Hepatocyte (in vitro differentiated cells): ENCODE measurements around the gene AKT1. TPM values are rescaled to one million over a fixed set of nuclear protein-coding genes. Genes with fewer than 3 reads are reported as not detected.

Experiments used
- DNase-seq: peaks from one replicate; pipeline ENCODE4 v3.0.0-alpha.2; 2016; ENCODE audit warnings: low spot score
- H2AFZ ChIP-seq: fragments of 200-600 bp; sonication (generic); 2 replicates; pipeline ENCODE4 v1.6.0; 2016; ENCODE audit warnings: antibody characterized with exemption, mild to moderate bottlenecking
- H3K27ac ChIP-seq: fragments of 200-600 bp; sonication (generic); 2 replicates; pipeline ENCODE4 v1.5.1; 2016; ENCODE audit warnings: mild to moderate bottlenecking
- H3K27me3 ChIP-seq: fragments of 200-600 bp; sonication (generic); 2 replicates; pipeline ENCODE4 v1.6.1; 2016
- H3K36me3 ChIP-seq: fragments of 200-600 bp; sonication (generic); replicated peaks from 2 replicates; pipeline ENCODE4 v1.5.1; 2016; ENCODE audit warnings: low read depth; ENCODE audit not compliant: insufficient read depth
- H3K4me1 ChIP-seq: fragments of 200-600 bp; sonication (generic); 2 replicates; pipeline ENCODE4 v1.5.1; 2016; ENCODE audit warnings: mild to moderate bottlenecking, moderate library complexity; ENCODE audit not compliant: insufficient read depth
- H3K4me2 ChIP-seq: fragments of 200-600 bp; sonication (generic); 2 replicates; pipeline ENCODE4 v1.6.0; 2016
- H3K4me3 ChIP-seq: fragments of 200-600 bp; sonication (generic); 2 replicates; pipeline ENCODE4 v1.5.1; 2016; ENCODE audit warnings: mild to moderate bottlenecking
- H3K79me2 ChIP-seq: fragments of 200-600 bp; sonication (generic); 2 replicates; pipeline ENCODE4 v1.6.0; 2017; ENCODE audit warnings: mild to moderate bottlenecking
- H3K9me2 ChIP-seq: fragments of 200-600 bp; sonication (generic); replicated peaks from 2 replicates; pipeline ENCODE4 v1.6.0; 2017; ENCODE audit warnings: mild to moderate bottlenecking; ENCODE audit not compliant: insufficient read depth
- H3K9me3 ChIP-seq: fragments of 200-600 bp; sonication (generic); 2 replicates; pipeline ENCODE4 v1.5.1; 2016; ENCODE audit warnings: low read depth, mild to moderate bottlenecking
- H4K20me1 ChIP-seq: fragments of 200-600 bp; sonication (generic); 2 replicates; pipeline ENCODE4 v1.6.0; 2016; ENCODE audit warnings: mild to moderate bottlenecking; ENCODE audit not compliant: insufficient read depth, poor library complexity, severe bottlenecking
- EZH2 ChIP-seq: fragments of 200-600 bp; sonication (generic); IDR thresholded peaks from 2 replicates; pipeline ENCODE4 v1.6.1; 2016; ENCODE audit warnings: antibody characterized with exemption, mild to moderate bottlenecking, borderline replicate concordance
- EZH2phosphoT487 ChIP-seq: fragments of 200-600 bp; sonication (generic); IDR thresholded peaks from one replicate; pipeline ENCODE4 v1.6.1; 2018; ENCODE audit warnings: antibody characterized with exemption, mild to moderate bottlenecking, low read depth, moderate library complexity; ENCODE audit not compliant: unreplicated experiment, severe bottlenecking
- WGBS: methylation state at CpG from one replicate; pipeline ENCODE4 v1.1.6; 2016; ENCODE audit warnings: low lambda C conversion rate; ENCODE audit errors: missing lambda C conversion rate; 5-methylcytosine and 5-hydroxymethylcytosine counted together
- polyA plus RNA-seq: library from polyadenylated mRNA; unstranded; fragments of >200 nt; fragmentation: Nextera tagmentation; extraction: Ambion mirVana; gene quantifications from 2 replicates; pipeline ENCODE4 v1.2.1, GENCODE V29; 2016
- total RNA-seq: library from RNA; depleted of rRNA; stranded (reverse); fragments of >200 nt; gene quantifications from 2 replicates; pipeline ENCODE4 v1.2.3, GENCODE V29; 2014
- TF ChIP-seq, protein P1 (sequence below): fragments of 200-600 bp; sonication (generic); IDR thresholded peaks from 2 replicates; pipeline ENCODE4 v1.5.1; 2016; ENCODE audit warnings: antibody characterized with exemption, mild to moderate bottlenecking; ENCODE audit not compliant: poor library complexity

AKT1 gene
- total and polyA plus RNA-seq, 2 experiments from 2014 or later = 124 to 159 TPM

DNA sequence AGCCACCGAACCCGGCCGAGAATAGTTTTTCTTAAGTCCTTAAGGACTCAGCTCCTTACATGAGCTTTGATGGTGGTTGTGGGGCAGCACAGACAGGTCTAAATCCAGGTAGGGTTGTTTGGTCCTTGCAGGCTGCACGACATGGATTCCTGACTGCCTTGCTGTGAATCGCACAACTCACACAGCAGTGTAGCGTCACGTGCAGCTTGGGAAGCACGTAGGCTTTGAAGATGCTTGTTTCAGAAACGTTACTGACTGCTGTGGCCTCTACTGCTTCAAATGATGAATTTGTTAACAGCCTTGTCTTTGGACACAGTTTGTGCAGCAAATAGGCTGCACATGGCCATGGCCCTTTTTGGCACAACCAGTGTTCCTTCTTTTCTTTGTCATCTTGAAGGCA, 35.2 kb upstream of the AKT1 start:
- H3K4me1 ChIP-seq = peaks cover 5% of the 10 kb centered on the region

DNA sequence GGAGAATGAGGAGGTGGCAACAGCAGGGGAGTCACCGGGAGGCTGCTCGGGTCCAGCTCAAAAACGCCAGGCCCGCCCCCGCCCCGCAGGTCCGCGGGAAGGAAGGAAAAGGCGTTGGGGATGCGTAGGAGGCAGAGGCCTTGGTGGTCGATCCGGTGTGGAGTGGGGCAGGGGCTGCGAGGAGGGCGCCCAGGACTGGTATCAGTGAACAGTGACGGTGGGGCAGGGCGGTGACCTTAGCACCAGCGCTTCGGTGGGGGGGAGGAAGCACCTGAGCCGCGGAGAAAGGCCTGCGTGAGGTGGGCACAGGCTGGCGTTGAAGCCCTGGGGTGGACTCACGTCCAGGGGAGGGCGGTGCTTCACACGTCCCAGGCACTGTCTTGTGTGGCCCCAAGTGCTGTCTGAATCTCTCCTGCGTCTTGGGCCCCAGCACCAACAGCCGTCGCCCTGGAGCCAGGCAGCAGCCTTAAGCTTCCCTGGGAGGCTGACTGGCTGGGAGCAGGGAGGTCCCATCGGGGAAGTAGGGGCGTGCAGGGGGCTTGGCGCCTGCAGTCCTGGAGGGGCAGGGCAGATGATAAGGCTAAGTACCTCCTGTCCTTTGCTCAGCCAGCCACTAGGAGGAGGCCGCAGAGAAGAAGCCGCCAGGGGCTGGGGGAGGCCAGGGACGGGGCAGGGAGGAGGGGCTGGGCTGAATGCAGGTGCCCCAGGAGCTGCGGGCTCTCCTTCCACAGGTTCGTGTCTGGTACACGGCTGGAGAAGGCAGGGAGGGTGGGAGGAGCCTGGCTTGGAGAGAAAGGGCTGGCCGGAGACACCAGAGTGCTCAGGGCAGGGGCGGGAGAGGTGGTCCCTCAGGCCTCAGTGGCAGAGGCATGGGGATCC, 31.9 kb upstream of the AKT1 start:
- peak overlapping the region; percentile 87 for H3K27ac ChIP-seq

More for the DNA sequence above, 35.2 kb upstream of the AKT1 start:
- no peak overlapping the region for H3K4me3 ChIP-seq
- WGBS = 76% methylated on average over 9 of the region's 9 CpGs
- no peaks in the 10 kb centered on the region for H3K36me3 ChIP-seq
- H3K4me2 ChIP-seq = no peak overlapping the region
- H3K79me2 ChIP-seq = no peaks in the 10 kb centered on the region
- TF ChIP-seq, protein P1, sequence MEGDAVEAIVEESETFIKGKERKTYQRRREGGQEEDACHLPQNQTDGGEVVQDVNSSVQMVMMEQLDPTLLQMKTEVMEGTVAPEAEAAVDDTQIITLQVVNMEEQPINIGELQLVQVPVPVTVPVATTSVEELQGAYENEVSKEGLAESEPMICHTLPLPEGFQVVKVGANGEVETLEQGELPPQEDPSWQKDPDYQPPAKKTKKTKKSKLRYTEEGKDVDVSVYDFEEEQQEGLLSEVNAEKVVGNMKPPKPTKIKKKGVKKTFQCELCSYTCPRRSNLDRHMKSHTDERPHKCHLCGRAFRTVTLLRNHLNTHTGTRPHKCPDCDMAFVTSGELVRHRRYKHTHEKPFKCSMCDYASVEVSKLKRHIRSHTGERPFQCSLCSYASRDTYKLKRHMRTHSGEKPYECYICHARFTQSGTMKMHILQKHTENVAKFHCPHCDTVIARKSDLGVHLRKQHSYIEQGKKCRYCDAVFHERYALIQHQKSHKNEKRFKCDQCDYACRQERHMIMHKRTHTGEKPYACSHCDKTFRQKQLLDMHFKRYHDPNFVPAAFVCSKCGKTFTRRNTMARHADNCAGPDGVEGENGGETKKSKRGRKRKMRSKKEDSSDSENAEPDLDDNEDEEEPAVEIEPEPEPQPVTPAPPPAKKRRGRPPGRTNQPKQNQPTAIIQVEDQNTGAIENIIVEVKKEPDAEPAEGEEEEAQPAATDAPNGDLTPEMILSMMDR = no peak
- no peaks in the 10 kb centered on the region for H3K9me3 ChIP-seq
- H3K27ac ChIP-seq = no peak overlapping the region
- no peaks in the 10 kb centered on the region for H3K27me3 ChIP-seq
- no peak overlapping the region for H2AFZ ChIP-seq
- no peaks in the 10 kb centered on the region for H3K9me2 ChIP-seq
- no peak for DNase-seq
- H4K20me1 ChIP-seq = no peaks in the 10 kb centered on the region

DNA sequence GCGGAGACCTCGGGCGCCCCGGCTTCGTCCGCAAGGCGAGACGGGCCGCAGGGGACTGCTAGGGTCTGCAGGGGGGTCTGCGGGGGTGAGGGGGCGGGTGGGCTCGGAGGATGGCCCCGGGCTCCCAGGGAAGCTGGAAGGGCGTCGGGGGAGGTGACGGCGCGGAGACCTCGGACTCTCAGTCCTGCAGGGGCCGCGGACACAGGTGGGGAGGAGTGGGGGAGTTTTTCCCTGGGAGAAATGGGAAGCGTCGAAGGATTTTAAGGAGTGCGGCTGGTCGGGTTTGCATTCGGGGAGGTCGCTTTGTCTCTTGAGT, 31.3 kb upstream of the AKT1 start:
- Histone ChIP-seq H3K9me2 (no peaks in the 10 kb centered on the region), H3K36me3 (no peaks in the 10 kb centered on the region), H3K79me2 (no peaks in the 10 kb centered on the region), H4K20me1 (no peaks in the 10 kb centered on the region), H2AFZ (peak overlapping the region; percentile 56), H3K9me3 (no peaks in the 10 kb centered on the region), H3K27me3 (no peaks in the 10 kb centered on the region), H3K27ac (peak overlapping the region; percentile 87), H3K4me2 (peak overlapping the region; percentile 97), H3K4me3 (peak overlapping the region; percentile 64), H3K4me1 (peaks cover 10% of the 10 kb centered on the region)
- no peak for TF ChIP-seq EZH2phosphoT487
- TF ChIP-seq, protein P1 = no peak
- TF ChIP-seq EZH2 = no peak
- DNase-seq = no peak
- 4% methylated on average over 6 of the region's 27 CpGs for WGBS

More for the DNA sequence above, 31.9 kb upstream of the AKT1 start:
- Histone ChIP-seq H3K4me2 (peak overlapping the region; percentile 97), H3K9me2 (no peaks in the 10 kb centered on the region), H3K79me2 (no peaks in the 10 kb centered on the region), H3K4me3 (peak overlapping the region; percentile 64), H3K4me1 (peaks cover 10% of the 10 kb centered on the region), H4K20me1 (no peaks in the 10 kb centered on the region), H2AFZ (peak overlapping the region; percentile 56), H3K27me3 (no peaks in the 10 kb centered on the region), H3K9me3 (no peaks in the 10 kb centered on the region), H3K36me3 (no peaks in the 10 kb centered on the region)
- peak; percentile 84 for DNase-seq
- 5% methylated on average over 35 of the region's 39 CpGs for WGBS
- no peak for TF ChIP-seq EZH2
- TF ChIP-seq EZH2phosphoT487 = no peak
- TF ChIP-seq, protein P1 = peak; percentile 46
